Smooth muscle cell of the pulmonary artery (primary cell): ENCODE results near the gene FRYL. TPM values are rescaled to one million over a fixed set of nuclear protein-coding genes. Genes with fewer than 3 reads are reported as not detected.

Experiments used
- total RNA-seq: library from RNA; depleted of rRNA; stranded (reverse); fragments of >200 nt; gene quantifications from 2 replicates; pipeline ENCODE4 v1.2.3, GENCODE V29; 2014

Gene FRYL
- total RNA-seq: 47.0 and 56.3 TPM in 2 replicates

GRCh38 chr4:48779998-48780864 lies at the start of gene FRYL:
TSS of gene FRYL (minus strand) at chr4:48780279. CDS start at chr4:48634410, 145,869 bp downstream.

GRCh38 chr4:48490012-48490679 lies 289.9 kb downstream of the FRYL start, which contains the start of gene ZAR1:
TSS of gene ZAR1 (plus strand) at chr4:48490252. CDS start at chr4:48490292, 40 bp downstream.

GRCh38 chr4:48483006-48483776 lies 296.9 kb downstream of the FRYL start, which contains the start of gene SLC10A4:
TSS of gene SLC10A4 (plus strand) at chr4:48483343. CDS start at chr4:48483562, 219 bp downstream.

Other genes with a start within 250 kb of the FRYL start
- gene OCIAD1, start 50.8 kb upstream of the FRYL start, total RNA-seq: 83.2 and 106 TPM in 2 replicates
- gene OCIAD2, start 126.5 kb upstream of the FRYL start, total RNA-seq: 13.4 and 44.8 TPM in 2 replicates
- not detected in 2 replicates for gene CWH43, start 206.0 kb upstream of the FRYL start, total RNA-seq